IPS-18a (cell line): ENCODE results near the gene WFS1.

Source experiments
- H3K27ac ChIP-seq: one replicate; pipeline ENCODE4 v1.5.1; 2013; ENCODE audit warnings: low read length
- H3K27me3 ChIP-seq: one replicate; pipeline ENCODE4 v1.6.1; 2013; ENCODE audit warnings: mild to moderate bottlenecking, low read length; ENCODE audit not compliant: control insufficient read depth, insufficient read depth
- H3K36me3 ChIP-seq: one replicate; pipeline ENCODE4 v1.6.1; 2013; ENCODE audit warnings: low read depth, low read length; ENCODE audit not compliant: control insufficient read depth
- H3K4me1 ChIP-seq: one replicate; pipeline ENCODE4 v1.6.1; 2013; ENCODE audit warnings: low read depth, low read length; ENCODE audit not compliant: control insufficient read depth
- H3K4me3 ChIP-seq: one replicate; pipeline ENCODE4 v1.5.1; 2013; ENCODE audit warnings: low read length
- H3K9ac ChIP-seq: one replicate; pipeline ENCODE4 v1.6.1; 2013; ENCODE audit warnings: mild to moderate bottlenecking, low read length, moderate library complexity
- H3K9me3 ChIP-seq: one replicate; pipeline ENCODE4 v1.6.1; 2013; ENCODE audit warnings: low read depth, low read length; ENCODE audit not compliant: control insufficient read depth

Gene WFS1

GRCh38 chr4:6267573-6267972, 2.1 kb upstream of the WFS1 start:
- peaks cover 6% of the 10 kb centered on the region for H3K4me1 ChIP-seq

GRCh38 chr4:6268650-6269615, 717 bp upstream of the WFS1 start:
- H3K4me1 ChIP-seq = peaks cover 6% of the 10 kb centered on the region
- peaks cover 13% of the 10 kb centered on the region for H3K27me3 ChIP-seq
- no peaks in the 10 kb centered on the region for H3K36me3 ChIP-seq
- no peaks in the 10 kb centered on the region for H3K9me3 ChIP-seq
- no peak overlapping the region for H3K27ac ChIP-seq
- peak overlapping the region; percentile 10 for H3K9ac ChIP-seq
- H3K4me3 ChIP-seq = peak overlapping the region; percentile 62

More at GRCh38 chr4:6267573-6267972, 2.1 kb upstream of the WFS1 start:
- Histone ChIP-seq H3K36me3 (no peaks in the 10 kb centered on the region), H3K9ac (no peak overlapping the region), H3K27me3 (peaks cover 13% of the 10 kb centered on the region), H3K4me3 (no peak overlapping the region), H3K9me3 (no peaks in the 10 kb centered on the region), H3K27ac (no peak overlapping the region)

- Histone ChIP-seq H3K4me3 (peak overlapping the region; percentile 74), H3K9me3 (no peaks in the 10 kb centered on the region), H3K9ac (peak overlapping the region; percentile 1), H3K4me1 (peaks cover 15% of the 10 kb centered on the region), H3K36me3 (no peaks in the 10 kb centered on the region), H3K27me3 (peaks cover 13% of the 10 kb centered on the region), H3K27ac (no peak overlapping the region)
Observed at GRCh38 chr4:6270636-6271121, 1.0 kb downstream of the WFS1 start.

GRCh38 chr4:6271206-6271605, 1.6 kb downstream of the WFS1 start:
- no peak overlapping the region for H3K4me3 ChIP-seq
- no peak overlapping the region for H3K27ac ChIP-seq
- no peak overlapping the region for H3K9ac ChIP-seq
- no peaks in the 10 kb centered on the region for H3K36me3 ChIP-seq
- peaks cover 13% of the 10 kb centered on the region for H3K27me3 ChIP-seq
- H3K4me1 ChIP-seq = peaks cover 15% of the 10 kb centered on the region
- H3K9me3 ChIP-seq = no peaks in the 10 kb centered on the region

- Histone ChIP-seq H3K4me3 (no peak overlapping the region), H3K9ac (no peak overlapping the region), H3K27me3 (peaks cover 13% of the 10 kb centered on the region), H3K27ac (no peak overlapping the region), H3K4me1 (peaks cover 15% of the 10 kb centered on the region), H3K9me3 (no peaks in the 10 kb centered on the region), H3K36me3 (no peaks in the 10 kb centered on the region)
Observed at GRCh38 chr4:6271701-6272465, 2.2 kb downstream of the WFS1 start.

- no peak overlapping the region for H3K4me3 ChIP-seq
- no peak overlapping the region for H3K9ac ChIP-seq
- H3K36me3 ChIP-seq = no peaks in the 10 kb centered on the region
- peaks cover 5% of the 10 kb centered on the region for H3K27me3 ChIP-seq
- H3K9me3 ChIP-seq = no peaks in the 10 kb centered on the region
- peaks cover 15% of the 10 kb centered on the region for H3K4me1 ChIP-seq
- no peak overlapping the region for H3K27ac ChIP-seq
Observed at GRCh38 chr4:6272863-6273660, 3.4 kb downstream of the WFS1 start.

- H3K27ac ChIP-seq = no peak overlapping the region
- peaks cover 15% of the 10 kb centered on the region for H3K4me1 ChIP-seq
- no peak overlapping the region for H3K9ac ChIP-seq
- H3K27me3 ChIP-seq = peaks cover under 1% of the 10 kb centered on the region
- peaks cover 2% of the 10 kb centered on the region for H3K36me3 ChIP-seq
- no peak overlapping the region for H3K4me3 ChIP-seq
- no peaks in the 10 kb centered on the region for H3K9me3 ChIP-seq
Observed at GRCh38 chr4:6273661-6273990, 4.0 kb downstream of the WFS1 start.

- Histone ChIP-seq H3K4me1 (peaks cover 9% of the 10 kb centered on the region), H3K36me3 (peaks cover 7% of the 10 kb centered on the region), H3K4me3 (no peak overlapping the region), H3K27ac (no peak overlapping the region), H3K27me3 (no peaks in the 10 kb centered on the region), H3K9ac (no peak overlapping the region), H3K9me3 (no peaks in the 10 kb centered on the region)
Observed at GRCh38 chr4:6275351-6275750, 5.7 kb downstream of the WFS1 start.

GRCh38 chr4:6275898-6276806, 6.5 kb downstream of the WFS1 start:
- Histone ChIP-seq H3K27me3 (no peaks in the 10 kb centered on the region), H3K4me3 (no peak overlapping the region), H3K9me3 (no peaks in the 10 kb centered on the region), H3K27ac (no peak overlapping the region), H3K9ac (no peak overlapping the region), H3K4me1 (peaks cover 9% of the 10 kb centered on the region), H3K36me3 (peaks cover 7% of the 10 kb centered on the region)

- Histone ChIP-seq H3K9ac (no peak overlapping the region), H3K4me3 (no peak overlapping the region), H3K27me3 (no peaks in the 10 kb centered on the region), H3K36me3 (peaks cover 10% of the 10 kb centered on the region), H3K9me3 (no peaks in the 10 kb centered on the region), H3K4me1 (peaks cover 9% of the 10 kb centered on the region), H3K27ac (no peak overlapping the region)
Observed at GRCh38 chr4:6277139-6277802, 7.6 kb downstream of the WFS1 start.
